Stimulated activated CD8-positive, alpha-beta memory T cell treated with anti-CD3 and anti-CD28 coated beads, Interleukin-12 subunit alpha, Interleukin-12 subunit beta, amount 100 ng/mL, for 24 hours (primary cell): ENCODE measurements around the gene RBBP8NL.

ENCODE experiments used
- DNase-seq: peaks from one replicate; pipeline ENCODE4 v3.0.0-alpha.2; 2020; ENCODE audit errors: extremely low read depth

The RBBP8NL gene

GRCh38 chr20:62408640-62409039 lies 18.7 kb downstream of the RBBP8NL start:
- DNase-seq: no peak

- DNase-seq: no peak
Observed at GRCh38 chr20:62408055-62408454, 19.3 kb downstream of the RBBP8NL start.

GRCh38 chr20:62407221-62407992 lies 19.9 kb downstream of the RBBP8NL start, which contains the start of gene CABLES2:
TSS of gene CABLES2 (minus strand) at chr20:62407285. CDS start at chr20:62407276, 9 bp downstream.
- DNase-seq: peak; percentile 73

- no peak for DNase-seq
Observed at GRCh38 chr20:62406635-62407176, 20.6 kb downstream of the RBBP8NL start.

GRCh38 chr20:62405981-62406513 lies 21.3 kb downstream of the RBBP8NL start:
- no peak for DNase-seq

- DNase-seq: no peak
Observed at GRCh38 chr20:62405108-62405980, 22.0 kb downstream of the RBBP8NL start.

GRCh38 chr20:62404761-62405107 lies 22.6 kb downstream of the RBBP8NL start:
- DNase-seq: no peak

GRCh38 chr20:62404112-62404665 lies 23.1 kb downstream of the RBBP8NL start:
- DNase-seq: no peak

- DNase-seq: no peak
Observed at GRCh38 chr20:62403331-62403730, 24.0 kb downstream of the RBBP8NL start.

GRCh38 chr20:62402456-62403150 lies 24.7 kb downstream of the RBBP8NL start:
- no peak for DNase-seq

- DNase-seq: no peak
Observed at GRCh38 chr20:62401331-62401779, 26.0 kb downstream of the RBBP8NL start.

GRCh38 chr20:62400541-62400940 lies 26.8 kb downstream of the RBBP8NL start:
- DNase-seq: no peak

GRCh38 chr20:62400021-62400420 lies 27.3 kb downstream of the RBBP8NL start:
- DNase-seq: no peak

- no peak for DNase-seq
Observed at GRCh38 chr20:62398120-62398821, 29.1 kb downstream of the RBBP8NL start.

GRCh38 chr20:62396367-62397239 lies 30.7 kb downstream of the RBBP8NL start:
- DNase-seq: no peak

GRCh38 chr20:62395311-62396242 lies 31.8 kb downstream of the RBBP8NL start:
- no peak for DNase-seq

GRCh38 chr20:62394248-62395245 lies 32.8 kb downstream of the RBBP8NL start:
- no peak for DNase-seq
